Iris pigment epithelial cell (primary cell): ENCODE measurements around the gene SPAG6.
"Not testable (repeated sequence)": the region's sequence is repeated elsewhere in the genome, so short reads cannot be mapped to it uniquely, and the experiment has no call there.

Experiments
- DNase-seq: peaks from one replicate; pipeline ENCODE4 v3.0.0-alpha.2; 2011; ENCODE audit warnings: low read depth

The SPAG6 gene

DNA sequence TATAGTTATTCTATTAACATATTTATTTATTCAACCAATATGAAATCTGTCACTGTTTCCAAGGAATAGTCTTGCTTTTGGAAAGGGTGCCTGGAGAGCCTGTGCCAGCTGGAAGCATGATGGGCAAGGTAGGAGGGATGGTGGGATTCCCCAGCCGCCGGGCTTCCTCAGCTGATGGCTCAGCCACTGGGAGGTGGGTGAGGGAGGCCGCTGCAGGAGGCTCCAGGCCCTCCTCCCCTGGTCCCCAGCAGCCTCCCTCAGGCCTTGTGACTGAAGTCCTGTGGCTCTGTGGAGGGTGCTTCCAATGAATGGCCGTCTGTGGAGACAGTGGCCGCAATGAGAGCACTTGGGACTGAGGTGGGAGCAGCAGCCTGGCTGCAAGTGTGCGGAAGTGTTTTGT is 27.0 kb downstream of the SPAG6 start:
- DNase-seq = no peak

DNA sequence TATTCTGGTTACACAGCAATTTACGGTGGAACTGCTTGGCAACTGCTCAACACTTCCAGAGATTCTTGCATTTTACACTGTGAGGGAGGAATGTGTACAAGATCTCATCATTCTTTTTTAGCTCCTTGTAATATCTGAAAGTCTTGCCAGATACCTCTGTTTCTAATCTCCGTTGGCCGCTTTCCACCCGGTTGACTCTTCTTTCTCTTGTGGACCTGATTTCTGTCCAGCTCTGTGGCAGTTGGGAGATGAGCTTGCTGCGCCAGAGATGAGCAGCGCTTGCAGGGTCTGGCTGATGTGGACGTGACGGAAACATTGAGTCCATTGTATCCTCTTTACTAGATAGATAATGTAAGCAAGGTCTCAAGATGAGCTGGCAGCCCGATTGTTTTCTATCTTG is 27.6 kb downstream of the SPAG6 start:
- DNase-seq = peak; percentile 0

DNA sequence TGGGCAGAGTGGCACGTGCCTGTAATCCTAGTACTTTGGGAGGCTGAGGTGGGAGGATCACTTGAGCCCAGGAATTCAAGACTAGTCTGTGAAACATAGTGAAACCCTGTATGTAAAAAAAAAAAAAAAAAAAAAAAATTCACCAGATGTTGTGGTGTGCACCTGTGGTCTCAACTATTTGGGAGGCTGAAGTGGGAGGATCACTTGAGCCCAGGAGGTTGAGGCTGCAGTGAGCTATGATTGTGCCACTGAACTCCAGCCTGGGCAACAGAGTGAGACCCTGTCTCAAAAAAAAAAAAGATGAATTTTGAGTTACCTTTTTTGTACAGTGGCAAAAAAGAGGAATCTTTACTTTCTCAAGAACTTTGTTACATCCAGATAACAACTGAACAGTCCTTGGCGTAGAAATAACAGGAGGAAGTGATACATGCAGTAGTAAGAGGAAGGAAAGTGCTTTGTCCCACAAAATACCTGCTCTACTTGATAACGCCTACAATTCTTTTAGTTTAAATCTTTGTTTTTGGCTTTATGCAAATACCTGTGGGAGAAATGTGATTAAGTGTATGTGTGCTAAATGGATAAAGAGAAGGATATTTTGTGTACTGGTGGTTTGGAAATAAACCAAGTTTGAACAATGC is 29.3 kb downstream of the SPAG6 start:
- no peak for DNase-seq

DNA sequence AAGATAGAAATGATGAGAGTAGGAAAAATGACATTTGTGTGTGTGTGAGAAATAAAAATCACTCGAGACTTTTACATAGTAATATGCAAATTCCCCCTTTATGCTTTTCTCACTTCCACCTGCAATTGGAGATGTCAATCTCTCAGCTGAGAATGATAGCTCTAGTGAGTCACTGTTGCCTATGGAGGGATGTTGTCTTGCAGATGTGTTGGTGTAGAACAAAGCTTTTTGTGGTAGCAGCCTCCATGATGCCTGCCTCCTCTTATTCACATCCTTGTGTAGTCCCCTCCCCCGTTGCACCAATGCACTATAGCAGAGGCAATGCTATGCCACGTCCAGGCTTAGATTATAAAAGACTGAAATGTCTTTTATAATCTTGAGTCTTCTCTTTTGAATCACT is 33.8 kb downstream of the SPAG6 start:
- DNase-seq = no peak

DNA sequence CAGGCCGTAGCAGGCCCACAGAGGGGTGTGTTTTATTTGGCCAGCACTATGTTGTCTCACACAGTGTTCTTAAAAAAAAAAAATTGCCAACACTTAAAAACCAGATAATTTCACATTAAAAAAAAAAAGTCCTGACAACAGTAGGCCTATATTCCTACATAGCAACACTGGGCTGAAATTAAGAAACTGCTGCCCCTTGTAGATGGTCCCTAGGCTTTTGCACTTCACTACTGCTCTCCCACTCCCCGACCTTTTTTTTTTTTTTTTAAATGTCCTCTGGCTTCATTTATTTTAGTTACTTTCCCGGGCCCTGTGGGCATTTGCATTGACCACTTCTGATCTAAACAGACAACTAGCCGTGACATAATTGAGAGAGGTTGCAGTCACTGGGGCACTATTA is 36.0 kb downstream of the SPAG6 start:
- DNase-seq = no peak

DNA sequence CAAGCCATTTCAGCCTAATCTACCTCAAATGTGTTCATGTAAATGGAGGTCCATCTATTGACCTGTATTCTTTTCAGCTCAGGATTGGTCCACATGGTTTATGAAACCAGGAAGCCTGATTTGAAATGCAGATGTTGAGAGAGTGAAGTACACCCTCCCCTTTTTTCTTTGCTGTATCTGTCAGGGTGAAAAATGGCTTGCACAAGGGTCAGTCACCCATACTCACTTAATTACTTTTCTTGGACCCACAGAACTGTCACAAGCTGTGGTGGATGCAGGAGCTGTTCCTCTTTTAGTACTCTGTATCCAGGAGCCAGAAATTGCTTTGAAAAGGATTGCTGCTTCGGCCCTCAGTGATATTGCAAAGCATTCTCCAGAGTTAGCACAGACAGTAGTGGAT is 41.2 kb downstream of the SPAG6 start:
- DNase-seq = no peak

DNA sequence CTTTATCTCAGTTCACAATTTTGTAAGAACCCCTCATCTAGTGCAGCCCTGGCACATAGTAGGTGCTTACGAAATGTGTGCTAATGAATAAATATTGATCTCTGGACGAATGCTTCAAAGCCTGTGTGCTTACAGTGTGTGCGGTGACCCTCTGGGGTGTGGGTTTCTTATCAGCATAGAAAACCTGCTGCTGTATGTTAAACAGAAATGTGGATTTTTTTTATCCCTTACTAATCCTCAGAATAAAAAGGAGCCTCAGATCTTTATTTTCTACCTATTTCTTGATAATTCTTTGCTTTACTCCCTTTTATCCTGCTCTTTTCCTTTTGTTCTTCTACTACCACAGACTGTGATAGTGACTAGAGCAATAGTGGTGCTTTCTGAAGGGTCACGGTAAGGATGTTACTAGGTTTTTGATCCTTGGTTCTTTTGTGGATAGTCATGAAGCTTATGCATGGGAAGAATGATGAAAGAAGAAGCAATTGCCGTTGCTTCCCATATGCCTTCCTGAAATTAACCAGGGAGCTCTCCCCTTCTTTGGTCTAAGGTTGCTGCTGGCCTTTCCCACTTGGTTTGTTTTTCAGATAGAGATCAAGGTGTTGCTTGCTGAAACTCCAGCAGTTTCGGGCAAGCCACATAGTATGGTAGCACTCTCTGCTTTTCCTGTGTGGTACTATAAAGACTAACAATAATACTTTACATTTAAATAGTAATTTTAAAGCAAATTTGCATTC is 44.7 kb downstream of the SPAG6 start:
- no peak for DNase-seq

DNA sequence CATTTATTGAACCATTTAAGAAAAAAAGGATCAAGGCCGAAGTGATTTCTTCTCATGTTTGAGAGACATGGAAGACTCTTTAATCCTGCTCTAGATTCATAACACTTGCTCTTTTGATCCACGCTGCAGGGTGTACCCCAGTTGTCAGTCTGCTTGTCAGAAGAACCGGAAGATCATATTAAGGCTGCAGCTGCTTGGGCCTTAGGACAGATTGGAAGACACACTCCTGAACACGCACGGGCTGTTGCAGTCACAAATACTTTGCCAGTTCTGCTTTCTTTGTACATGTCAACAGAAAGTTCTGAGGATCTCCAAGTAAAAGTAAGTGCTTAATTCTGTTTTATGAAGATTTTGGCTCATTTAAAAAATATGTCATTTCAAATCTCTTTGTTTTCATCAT is 46.3 kb downstream of the SPAG6 start:
- no peak for DNase-seq

DNA sequence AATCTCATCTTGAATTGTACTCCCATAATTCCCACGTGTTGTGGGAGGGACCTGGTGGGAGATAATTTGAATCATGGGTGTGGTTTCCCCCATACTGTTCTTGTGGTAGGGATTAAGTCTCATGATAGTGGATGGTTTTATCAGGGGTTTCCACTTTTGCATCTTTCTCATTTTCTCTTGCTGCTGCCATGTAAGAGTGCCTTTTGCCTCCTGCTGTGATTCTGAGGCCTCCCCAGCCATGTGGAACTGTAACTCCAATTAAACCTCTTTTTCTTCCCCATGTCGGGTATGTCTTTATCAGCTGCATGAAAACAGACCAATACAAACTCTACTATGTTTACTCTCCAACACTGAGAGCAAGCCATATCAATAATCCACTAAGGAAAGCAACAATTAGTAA is 50.9 kb downstream of the SPAG6 start:
- DNase-seq = not testable (repeated sequence)

DNA sequence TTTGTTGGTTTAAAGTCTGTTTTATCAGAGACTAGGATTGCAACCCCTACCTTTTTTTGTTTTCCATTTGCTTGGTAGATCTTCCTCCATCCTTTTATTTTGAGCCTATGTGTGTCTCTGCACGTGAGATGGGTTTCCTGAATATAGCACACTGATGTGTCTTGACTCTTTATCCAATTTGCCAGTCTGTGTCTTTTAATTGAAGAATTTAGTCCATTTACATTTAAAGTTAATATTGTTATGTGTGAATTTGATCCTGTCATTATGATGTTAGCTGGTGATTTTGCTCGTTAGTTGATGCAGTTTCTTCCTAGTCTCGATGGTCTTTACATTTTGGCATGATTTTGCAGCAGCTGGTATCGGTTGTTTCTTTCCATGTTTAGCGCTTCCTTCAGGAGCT is 61.6 kb downstream of the SPAG6 start:
- not testable (repeated sequence) for DNase-seq

DNA sequence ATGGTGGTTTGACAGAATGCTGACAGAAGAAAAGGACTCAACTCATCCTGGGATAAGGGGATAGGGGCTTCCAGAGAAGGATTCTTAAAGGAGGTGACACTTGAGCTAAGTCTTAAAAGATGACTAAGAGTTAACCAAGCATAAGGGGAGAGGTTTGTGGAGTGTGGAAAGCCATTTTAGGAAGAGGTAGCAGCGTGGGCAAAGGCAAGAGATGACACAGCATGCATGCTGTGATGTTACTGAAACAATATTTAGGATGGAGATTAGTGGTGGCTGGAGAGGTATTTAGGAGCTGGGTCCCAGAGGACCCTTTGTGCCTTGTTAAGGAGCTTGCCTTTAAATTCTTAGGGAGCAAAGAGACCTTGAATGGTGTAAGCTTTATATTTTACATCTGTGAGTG is 65.1 kb downstream of the SPAG6 start:
- no peak for DNase-seq

DNA sequence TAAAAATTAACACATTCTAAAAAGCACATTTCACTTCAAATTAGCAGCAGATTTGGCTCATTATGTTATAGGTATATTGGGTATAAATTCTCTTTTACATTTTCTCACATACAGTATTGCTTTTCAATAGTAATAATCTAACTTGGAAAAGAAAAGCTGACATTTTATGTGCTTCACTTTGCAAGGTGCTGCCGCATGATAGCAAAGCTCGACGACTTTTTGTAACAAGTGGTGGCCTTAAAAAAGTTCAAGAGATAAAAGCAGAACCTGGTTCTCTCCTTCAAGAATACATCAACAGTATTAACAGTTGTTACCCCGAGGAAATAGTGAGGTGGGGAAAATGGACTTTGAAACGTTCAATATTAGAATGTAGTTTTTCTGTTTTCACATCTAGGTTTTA is 65.5 kb downstream of the SPAG6 start:
- no peak for DNase-seq

DNA sequence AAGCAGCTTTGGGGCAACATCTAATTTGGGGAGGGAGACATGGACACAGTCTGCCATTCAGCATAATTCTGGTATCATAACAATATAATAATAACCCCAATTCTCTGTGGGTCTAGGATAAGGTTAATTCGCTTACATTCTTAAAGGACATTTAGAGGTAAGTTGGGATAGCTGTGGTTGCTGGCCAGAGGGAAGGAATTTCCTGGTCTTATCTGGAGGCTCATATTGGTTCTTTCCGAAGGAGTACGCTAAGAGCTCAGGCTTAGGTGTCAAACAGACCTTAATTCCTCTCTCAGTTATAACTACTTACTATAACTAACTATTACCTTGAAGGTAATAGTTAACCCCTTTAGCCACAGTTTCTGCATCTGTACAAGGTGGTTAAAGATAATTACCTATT is 68.8 kb downstream of the SPAG6 start:
- no peak for DNase-seq

DNA sequence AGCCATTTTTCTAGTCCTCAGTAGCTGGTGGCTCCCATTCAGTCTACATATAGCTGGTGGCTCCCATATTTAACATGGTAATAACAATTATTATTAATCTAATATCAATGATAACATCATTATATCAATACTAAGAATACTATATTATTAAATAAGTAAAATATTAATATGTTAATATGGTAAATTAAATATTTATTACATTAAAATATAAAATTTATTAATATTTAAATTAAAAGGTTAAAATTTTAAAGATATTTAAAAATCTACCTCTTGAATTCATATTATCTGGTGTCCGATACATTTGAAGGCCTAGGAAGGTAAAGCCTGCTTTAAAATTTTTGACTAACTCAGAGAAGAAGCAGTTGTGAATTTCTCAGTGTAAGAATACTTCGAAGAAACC is 69.8 kb downstream of the SPAG6 start:
- DNase-seq = no peak

DNA sequence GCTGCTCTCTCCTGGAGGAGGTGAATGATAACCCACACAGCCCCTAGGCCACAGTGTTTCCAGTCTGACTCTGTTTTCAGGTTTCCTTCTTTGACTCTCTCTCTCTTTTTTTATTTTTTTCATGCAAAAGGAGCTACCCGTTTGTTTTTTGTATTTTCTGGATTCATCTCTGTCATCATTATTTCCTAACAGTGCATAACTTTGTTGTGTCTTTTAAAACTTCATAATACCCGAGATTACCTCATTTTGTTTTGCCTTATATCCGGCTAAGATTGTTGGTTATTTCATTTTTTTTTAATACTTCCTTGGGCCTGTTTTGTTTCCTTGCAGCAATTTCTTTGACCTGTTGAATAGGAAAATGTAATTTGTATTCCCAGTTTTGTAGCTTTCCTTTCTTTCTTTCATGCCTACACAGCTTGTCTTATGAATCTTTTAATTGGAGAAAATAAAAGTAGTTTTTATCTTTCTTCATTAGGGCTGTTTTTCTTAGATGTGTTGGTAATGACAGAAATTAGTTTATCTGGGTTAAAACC is 72.5 kb downstream of the SPAG6 start:
- no peak for DNase-seq

DNA sequence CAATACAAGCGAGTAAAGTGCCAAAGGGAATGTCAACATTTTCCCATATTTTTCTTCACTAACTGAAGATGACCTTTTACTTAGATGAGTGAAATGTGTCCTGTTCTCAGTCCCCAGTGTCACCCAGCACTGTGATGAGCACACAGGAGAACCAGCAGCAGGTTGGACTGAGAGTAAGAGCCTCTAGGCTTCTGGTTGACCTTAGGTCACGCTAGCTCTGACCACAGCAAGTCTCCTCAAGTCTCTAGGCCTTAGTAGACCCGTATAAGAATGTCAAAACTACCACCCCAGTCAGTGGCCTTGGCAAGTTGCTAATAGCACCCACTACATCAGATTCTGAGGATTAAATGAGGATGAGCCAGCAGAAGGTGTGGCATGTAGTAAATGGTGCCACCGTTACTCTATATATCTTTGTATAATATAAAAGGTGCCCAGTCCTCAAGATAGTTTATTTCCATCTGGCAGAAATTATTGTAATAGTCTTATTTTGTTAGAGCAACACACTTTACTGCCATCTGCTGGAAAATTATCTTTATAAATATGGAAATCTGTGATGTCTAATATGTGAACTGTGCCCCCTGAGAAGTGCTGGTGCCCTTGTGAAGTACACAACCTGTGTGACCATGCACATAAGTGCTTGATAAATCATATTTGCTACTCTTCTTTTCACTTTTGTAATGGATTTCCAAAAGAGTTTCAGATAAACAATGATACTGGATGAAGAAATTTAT is 75.7 kb downstream of the SPAG6 start:
- no peak for DNase-seq

DNA sequence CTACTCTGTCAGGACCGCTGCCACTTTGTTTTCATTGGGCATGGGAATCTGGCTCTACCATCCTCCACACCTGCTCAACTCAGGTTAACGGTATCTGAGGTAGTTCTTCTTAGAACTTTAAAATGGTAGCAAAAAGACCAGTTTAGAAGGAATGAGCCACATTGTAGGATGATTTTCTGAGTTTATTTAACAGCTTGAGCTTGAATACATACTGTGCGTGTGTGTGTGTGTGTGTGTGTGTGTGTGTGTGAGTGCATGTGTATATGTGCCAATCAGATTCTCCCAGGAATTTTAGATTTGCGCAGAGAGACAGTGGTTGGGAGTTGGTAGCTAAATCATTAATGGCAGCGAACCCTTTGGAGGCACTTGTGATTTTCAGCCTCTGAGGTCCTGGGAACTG is 81.4 kb downstream of the SPAG6 start:
- DNase-seq = no peak

DNA sequence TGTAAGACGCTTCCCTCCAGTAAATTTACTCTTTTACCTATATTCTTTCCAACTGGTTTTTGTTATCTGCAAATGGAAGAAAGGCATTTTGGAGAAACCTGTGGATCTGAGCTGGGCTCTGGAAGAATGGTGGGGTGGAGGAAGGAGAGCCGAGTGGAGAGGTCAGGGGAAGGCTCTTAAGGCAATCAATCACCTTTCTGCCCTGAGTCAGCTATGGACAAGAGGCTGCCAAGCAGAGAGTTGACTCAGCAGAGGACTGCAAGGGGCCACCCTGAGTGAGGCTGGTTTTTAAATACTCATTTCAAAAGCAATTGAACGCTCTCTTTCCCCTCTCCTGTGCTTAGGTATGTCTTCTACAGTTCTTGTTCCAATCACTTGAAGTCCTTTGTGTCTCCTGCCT is 81.8 kb downstream of the SPAG6 start:
- peak; percentile 75 for DNase-seq

DNA sequence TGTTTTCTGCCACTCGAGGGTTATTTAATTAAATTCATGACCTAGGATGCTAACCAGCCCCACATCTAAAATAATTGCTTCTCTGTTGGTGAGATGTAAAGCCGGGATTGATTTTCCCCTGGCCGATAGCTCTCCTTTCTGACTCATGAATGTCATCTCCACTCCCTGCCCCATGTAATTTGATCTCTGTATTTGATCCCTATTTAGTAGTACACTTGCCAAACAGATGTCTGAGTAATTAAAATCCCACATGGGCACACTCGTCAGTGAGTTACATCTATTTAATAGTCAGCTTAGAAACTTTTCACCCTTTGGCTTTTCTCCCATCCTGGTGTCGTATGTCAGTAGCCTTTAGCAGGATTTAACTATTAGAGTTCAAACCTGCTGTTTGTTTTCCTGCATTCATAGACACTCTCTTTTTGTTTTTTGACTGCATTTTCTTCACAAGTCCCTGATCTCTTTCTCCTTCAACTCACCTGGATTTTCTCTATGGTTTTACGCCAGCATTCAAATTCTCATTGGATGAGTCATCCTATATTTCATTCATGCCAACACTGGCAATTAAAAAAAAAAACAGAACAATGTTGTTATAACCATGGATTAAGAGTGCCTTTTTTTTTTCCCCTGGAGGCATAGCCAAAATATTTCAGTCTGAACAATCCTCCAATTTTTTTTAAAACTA is 82.7 kb downstream of the SPAG6 start:
- peak; percentile 92 for DNase-seq

DNA sequence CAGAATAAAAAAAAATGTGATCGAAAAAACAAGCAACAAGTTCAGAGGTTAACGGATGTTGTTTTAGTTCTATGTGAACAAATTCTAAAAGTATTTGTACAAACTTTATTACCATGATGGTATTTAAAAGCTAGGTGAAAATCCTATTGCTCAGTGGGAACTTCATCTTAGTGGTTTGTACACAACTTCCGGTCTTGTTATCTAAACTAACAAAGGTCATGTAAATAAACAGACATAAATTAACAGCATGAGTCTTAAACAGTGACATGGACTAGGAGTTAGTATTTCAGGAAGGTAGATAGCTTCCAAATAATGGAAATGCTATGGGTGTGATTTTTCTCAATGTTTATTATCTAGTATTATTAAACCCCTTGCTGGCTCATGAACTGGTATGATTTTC is 83.8 kb downstream of the SPAG6 start:
- no peak for DNase-seq

DNA sequence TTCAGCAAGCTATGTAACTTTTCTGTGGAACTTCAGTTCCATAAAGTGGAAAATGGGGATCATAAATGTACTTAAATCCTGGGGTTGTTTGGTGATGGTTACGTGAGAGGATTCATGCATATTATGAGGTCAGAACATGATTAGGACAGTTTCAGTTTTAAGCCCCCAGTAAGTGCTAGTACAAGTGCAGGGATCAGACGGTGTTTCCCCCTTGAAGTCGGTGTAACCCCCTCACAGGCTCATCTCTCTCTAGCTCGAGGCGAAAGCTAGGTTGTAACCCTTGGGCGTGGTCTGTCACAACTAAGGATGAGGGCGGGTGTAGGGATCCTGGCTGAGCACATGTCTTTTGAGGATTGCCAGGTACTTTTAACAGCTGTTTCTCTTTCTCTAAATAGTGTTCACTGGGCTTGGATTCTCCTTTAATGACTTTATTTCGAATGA is 84.7 kb downstream of the SPAG6 start:
- DNase-seq = no peak

DNA sequence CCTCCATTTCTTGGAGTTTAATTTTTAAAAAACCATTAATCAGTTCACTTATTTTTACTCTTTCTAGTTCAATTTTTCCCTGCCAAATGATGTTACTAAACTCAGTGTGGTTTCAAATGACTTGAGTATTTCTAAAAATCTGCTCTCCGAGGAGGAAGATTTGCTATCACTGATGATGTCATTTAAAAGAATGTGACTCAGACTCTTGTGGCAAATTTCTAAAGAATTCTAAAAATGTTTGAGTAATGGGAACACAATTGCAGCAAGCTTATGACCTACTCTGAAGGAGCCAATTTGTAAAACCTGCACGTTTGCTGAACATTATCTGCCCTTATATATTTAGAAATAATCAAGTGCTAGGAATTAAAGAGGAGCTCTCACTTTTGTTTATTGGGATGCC is 88.6 kb downstream of the SPAG6 start:
- DNase-seq = peak; percentile 97

DNA sequence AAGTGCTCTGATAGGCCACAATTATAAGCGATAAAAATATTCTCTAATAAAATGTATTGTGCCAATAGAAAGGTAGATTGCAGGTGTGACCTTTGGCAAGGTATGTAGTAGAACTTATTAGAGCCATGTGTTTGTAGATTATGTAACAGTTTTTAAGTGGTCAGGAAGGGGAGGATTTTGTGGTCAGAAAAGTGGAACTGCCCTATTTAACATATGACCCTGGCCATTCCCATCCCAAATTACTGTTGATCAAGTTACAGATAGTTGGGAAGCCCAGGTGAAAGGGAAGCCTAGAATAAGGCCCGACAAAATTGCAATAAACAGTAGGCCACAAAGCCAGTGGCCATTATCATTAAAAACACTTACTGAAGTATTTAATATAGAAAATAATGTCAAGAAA is 89.2 kb downstream of the SPAG6 start:
- no peak for DNase-seq
